GM20431 (cell line): ENCODE results near the gene PEDS1.
"Not testable (repeated sequence)": the region's sequence is repeated elsewhere in the genome, so short reads cannot be mapped to it uniquely, and the experiment has no call there.

Experiments
- in situ Hi-C: fragments of 300-500 bp; cut with MseI, MboI; formaldehyde crosslinking; loops from one replicate; pipeline ENCODE4 v1.15.0; 2020; ENCODE audit warnings: low sequenced_read_pairs; ENCODE audit not compliant: unreplicated experiment

PEDS1 gene

DNA sequence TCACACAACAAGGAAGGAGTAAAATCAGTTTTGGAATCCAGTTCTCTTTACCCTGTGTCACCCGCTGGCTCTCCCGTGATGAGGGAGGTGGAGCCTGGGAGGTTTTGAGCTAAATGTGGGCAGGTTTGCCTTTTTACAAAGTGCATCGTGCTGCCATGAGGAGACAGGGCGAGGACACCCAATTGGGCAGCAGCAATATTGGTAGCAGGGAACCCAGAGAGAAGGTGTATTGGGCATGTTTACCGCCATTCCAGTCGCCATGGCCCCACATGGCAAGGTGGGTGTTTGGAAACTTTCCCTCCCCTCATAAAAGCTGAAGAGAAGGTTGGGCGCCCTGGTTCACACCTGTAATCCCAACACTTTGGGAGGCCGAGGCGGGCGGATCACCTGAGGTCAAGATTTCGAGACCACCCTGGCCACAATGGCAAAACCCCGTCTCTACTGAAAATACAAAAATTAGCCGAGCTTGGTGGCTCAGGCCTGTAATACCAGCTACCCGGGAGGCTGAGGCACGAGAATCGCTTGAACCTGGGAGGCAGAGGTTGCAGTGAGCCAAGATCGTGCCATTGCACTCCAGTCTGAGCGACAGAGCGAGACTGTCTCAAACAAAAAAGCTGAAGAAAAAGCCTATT, 37.0 kb downstream of the PEDS1 start:
- in situ Hi-C loops: no loop called here

DNA sequence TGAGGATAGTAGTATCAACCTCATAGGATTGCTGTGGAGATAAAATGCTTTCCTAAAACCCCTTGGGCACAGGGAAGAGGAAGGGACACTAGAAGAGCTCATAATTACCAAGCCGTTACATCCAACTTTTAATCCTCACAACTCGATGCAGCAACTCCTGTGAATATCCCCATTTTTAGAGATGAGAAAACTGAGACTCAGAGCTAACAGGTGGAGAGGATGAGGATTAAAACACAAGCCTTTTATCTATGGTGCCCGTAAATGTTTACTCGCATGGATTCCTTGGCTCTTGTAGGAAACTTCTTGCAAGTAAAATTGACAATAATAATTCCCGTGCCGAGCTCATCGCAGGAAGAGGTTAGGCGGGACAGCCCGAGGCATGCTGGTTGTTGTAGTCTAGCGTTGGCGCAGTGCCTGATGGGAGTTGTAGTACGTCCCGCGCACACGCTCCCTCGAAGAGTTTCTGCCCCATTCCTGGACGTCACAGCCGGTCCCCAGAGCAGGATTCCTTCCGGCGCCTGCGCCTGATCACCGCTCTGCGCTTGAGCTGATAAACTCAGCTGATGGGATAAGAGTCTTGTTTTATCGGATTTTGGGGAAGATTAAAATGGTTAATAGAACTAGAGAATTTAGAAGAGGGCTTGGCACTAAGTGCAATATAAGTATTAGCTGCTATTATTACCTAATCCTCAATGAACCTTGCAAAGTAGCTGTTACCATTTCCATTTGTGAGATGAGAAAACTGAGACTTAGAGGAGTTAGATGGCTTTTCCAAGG, 37.7 kb downstream of the PEDS1 start:
- in situ Hi-C loops: no loop called here

DNA sequence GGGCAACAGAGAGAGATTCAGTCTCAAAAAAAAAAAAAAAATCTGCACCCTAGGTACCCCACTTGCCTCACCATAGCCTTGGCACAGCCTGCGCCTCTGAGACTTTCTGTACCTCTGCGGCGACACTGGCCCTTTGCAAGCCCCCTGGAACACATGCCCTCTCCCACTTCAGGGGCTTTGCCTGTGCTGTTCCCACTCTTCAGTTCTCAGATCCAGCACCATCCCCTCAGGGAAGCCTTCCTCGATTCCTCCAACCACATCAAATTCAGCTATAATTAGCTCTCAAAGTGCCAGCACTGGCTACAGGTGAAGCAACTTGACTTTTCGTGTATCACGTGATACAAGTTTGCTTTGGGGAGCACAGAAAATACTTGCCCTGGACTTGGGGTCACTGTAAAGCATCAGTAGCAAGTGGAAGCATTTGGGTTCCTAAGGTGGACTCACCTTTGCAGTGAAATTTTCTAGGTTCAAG, 38.4 kb downstream of the PEDS1 start:
- in situ Hi-C loops: no loop called here

DNA sequence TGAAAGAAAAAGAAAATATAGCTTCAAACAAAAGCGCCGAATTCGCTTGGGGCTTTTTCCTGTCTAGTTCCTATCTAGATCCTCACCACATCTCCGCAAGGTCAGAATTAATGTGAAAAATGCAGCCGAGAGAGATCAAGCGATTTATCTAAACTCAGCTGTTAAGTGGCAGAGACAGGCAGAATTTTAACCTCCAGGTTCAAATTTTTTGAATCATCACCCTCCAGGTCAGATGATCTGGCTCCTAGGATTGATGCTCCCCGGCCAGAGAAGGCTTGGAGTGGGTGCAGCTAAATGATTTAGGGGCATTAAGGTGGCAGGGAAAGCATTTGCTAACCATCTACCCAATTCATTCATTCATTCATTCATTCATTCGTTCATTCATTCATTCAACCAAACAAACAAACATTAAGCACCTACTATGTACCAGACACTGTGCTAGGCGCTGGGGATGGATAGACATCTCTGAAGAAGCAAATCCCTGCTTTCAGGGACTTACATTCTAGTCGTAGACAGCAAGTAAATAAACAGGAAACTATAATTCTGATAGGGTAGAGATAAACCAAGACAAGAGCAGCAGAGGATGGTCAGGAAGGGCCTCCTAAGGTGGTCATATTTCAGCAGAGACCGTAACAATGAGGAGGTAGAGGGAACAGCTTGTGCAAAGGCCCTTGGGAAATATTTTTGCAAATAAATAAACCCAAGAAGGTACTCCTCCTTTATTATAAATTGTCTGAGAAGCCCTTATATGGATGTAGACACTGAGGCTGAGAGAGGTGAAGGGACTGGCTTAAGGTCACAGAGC, 39.9 kb downstream of the PEDS1 start:
- in situ Hi-C loops: no loop called here

DNA sequence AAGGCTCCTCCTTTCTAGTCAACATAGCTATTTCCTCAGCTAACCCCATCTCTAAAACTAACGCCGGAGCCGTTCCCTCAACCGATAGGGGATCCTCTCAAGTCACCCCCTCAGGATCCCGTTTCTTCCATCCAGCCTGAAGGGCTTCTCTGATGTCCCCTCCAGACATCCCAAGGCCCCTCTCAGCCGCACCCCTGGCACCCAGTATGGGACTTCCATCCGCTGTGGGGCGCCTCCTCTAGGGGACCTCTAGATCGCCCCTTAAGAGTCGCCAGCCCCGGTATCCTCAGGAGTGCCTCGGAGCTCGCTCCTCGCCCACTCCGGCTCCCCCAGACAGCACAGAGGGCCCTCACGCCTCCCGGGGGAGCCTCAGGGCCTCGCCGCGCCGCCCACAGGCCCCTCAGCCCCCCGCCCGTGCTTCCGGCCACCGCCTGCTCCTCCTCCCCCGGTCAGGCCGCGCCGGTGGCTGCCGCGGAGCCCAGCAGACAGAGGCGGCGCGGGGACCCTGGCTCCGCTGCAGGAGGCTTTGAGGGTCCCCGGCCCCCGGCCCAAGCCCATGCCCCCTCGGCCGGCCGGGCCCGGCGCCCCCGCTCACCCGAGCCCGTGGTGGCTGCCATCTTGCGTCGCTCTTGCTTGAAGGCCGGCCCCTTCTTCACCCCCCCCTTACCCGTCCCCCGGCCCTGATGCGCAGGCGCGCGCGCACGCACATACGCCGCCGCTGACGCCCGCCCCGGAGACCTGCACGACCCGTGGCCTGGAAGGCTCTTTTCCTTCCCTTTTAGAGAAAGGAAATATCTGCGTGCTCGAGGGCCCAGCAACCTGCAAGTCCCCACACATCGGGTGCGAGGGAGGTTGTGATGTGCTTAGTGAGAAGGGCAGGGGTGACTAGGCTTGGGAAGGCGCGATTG, 40.8 kb downstream of the PEDS1 start, which contains the start of gene UBE2V1:
TSS of gene UBE2V1 (minus strand) at position 639 of the 908 bp plus-strand sequence. CDS start at position 617, 22 bp downstream.
- in situ Hi-C loops: no loop called here

DNA sequence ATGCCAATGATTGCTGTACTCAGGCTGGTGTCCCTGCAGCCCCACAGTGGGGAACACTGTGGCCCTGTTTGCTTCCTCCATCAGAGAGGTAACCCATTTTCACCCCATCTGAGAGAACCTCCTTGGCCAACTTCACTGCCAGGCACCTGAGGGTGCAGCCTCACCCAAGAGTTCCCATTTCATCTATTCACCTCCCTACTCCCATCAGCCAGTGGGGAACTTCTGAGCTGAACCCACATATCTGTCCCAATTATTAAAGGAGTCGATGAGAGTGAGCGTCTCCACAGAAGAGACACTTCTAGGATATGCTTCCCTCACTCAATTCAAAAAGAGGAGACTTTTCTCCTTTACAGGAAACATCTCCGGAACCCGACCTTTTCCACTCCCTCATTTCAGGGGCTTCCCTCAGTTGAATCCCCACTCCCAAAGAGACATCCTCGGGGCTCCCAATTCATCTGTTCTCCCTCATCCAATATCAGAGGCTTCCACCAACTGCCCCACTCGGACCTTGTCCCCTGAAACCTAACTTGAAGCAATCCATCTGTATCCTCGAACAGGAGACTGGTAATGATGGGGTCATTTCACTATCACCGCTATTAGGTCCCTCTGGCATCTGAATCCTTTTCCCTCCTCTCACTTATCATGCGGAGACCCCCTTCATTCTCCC, 41.6 kb downstream of the PEDS1 start:
- in situ Hi-C loops: no loop called here

DNA sequence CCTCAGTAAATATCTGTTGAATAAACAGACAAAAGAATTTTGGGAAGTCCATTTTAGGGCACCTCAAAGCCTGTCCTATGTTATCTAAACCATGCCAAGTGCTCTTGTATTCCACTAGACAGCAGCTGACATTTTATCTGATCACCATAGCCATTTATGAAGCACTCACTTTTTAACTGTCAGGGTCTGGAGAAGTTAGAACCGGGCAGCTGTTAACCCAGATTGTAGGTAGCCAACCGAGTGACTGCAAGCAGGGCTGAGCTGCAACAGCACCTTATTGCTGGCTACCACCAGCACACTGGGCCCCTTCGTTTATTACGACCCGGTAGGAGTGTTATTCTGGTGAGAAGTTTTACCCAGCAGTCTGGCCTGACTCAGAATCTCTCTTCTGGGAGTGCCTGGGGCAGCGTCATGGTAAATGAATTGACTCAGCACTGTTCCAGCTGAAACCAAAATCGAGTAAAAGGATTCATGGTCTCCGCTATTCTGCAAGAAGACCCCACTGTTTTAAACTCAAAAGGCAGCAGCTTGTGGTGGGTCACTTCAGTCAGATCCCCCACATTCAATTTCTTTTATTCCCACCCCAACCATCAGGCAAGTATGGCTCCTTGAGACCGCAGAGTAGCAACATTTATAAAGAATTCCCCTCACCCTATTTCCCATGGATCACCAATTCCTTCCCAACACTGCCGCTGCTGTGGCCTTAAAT, 42.2 kb downstream of the PEDS1 start:
- in situ Hi-C loops: no loop called here

DNA sequence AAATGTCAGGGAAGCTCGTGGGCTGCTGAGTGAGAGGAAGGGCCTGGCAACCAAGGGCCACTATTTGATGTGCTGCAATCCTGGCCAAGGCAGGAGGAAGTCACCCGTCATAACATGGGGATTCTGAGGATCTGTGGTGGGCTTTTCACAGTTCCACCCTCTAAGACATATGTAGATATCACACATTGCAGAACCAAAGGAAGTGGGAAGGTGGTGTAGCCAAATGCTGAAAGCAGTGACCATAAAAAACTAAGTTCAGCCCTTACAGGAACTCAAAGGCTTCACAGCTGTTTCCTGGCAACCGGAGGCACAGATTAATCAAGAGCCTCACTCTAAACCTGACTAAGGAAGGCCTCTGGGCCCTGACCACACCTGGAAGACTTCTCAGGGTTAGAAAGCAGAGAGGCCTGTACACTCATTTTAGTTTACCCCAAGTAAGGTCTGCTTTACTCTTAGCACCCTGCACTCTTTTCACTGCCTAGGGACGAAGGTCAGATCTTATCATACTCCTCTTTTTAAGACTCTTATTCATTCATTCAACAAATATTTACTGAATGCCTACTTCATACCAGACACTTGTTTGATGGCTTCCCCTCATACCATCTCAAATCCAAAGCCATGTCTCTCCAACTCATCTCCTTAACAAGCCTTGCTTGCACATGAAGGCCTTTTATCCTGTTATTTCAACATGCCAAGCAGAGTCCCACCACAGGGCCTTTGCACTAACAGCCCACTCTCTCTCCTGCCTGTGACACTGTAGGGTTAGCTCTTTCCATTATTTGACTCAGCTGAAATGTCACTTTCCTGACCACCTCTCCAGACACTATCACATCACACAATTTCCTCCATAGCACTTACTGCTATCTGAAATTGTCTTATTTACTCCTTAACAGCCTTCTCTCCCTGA, 43.1 kb downstream of the PEDS1 start:
- in situ Hi-C loops: no loop called here

DNA sequence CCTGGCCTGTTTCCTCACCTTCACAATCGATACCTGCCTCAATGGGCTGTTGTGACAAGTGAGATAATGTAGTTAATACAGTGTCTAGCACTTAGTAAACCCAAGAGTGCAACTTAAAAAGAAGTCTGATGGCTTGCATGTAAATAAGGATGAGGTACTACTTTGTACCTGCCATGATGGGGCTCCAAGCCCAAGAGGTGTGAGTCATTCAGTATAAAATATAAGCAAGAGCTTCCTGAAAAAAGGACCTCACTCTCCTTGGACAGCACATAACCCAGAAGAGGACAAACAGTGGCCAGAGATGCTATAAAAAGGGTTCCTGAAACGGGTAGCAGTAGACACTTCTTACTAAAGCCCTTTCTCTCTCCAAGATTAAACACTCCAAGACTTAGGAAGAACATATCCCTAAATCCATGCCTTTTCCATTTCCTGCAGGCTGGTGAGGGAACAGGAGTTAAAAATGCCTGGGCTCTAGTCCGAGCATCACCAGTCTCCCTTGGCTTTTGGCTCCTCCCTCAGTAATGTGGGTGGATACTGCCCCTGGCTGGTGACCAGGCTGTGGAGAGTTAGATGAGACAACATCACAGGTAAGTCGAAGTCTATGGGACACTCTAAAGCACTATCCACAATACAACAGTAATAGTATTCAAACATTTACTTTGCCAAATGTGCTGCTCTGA, 44.8 kb downstream of the PEDS1 start:
- in situ Hi-C loops: no loop called here

DNA sequence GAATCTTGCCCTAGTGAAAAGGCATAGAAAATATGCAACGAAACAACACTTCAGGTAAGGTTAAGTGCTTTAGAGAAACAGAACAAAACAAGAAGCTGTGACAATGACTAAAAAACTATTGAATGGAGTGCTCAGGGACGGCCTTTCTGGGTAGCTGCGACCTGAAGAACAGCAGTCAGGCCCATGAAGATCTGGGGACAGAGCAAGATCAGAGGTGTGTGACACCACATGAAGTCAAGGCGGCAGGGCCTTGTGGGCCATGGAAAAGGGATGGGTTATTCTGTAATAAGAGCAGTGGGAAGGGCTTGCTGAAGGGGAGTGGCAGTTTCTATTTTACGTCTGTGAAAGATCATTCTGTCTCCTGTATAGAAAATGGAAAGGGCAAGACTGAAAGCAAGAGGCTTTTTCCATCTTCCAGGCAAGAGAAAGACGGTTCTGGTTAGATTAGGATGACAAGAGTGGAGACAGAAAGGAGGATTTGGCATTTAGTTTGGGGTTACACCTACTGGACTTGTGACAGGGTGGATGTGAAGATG, 45.7 kb downstream of the PEDS1 start:
- in situ Hi-C loops: no loop called here

DNA sequence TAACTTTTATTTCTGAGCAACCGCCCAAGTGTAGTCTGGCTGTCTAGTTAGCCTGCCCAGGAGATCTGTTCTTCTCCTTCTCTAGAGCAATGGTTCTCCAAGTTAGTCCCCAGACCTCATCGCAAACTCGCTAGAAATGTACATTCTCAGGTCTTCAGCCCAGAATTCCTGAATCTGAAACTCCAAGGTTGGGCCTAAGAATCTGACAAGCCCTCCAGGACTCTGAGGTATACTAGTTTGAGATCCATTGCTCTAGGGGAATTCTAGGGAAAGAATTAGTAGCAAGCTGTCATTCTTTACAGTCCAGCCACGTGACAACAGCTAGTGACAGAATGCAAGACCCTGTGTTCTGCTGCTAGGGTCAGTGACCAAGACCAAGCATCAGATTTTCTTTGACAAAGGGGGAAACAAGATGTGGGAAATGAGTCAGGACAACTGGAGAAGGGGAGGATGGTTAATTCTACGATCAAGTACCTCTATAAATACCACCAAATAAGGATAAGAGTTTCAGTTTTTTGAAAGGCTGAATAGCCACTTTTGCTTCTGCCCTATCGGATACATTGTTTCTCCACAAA, 46.4 kb downstream of the PEDS1 start:
- in situ Hi-C loops: no loop called here

DNA sequence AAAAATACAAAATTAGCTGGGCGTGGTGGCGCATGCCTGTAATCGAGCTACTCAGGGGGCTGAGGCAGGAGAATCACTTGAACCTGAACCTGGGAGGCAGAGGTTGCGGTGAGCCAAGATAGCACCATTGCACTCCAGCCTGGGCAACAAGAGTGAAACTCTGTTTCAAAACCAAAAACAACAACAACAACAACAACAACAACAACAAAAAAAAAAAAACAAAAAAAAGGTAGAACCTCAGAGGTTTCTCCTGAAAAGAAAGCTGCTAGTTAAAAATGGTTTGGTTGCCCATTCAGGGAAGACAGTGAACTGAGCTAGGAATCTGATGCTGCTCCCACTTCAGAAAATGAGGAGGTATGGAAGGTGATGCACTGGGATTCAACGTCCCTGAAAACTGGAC, 46.9 kb downstream of the PEDS1 start:
- in situ Hi-C loops: not testable (repeated sequence)
